Measurements from ENCODE around the gene SRD5A2.

DNA sequence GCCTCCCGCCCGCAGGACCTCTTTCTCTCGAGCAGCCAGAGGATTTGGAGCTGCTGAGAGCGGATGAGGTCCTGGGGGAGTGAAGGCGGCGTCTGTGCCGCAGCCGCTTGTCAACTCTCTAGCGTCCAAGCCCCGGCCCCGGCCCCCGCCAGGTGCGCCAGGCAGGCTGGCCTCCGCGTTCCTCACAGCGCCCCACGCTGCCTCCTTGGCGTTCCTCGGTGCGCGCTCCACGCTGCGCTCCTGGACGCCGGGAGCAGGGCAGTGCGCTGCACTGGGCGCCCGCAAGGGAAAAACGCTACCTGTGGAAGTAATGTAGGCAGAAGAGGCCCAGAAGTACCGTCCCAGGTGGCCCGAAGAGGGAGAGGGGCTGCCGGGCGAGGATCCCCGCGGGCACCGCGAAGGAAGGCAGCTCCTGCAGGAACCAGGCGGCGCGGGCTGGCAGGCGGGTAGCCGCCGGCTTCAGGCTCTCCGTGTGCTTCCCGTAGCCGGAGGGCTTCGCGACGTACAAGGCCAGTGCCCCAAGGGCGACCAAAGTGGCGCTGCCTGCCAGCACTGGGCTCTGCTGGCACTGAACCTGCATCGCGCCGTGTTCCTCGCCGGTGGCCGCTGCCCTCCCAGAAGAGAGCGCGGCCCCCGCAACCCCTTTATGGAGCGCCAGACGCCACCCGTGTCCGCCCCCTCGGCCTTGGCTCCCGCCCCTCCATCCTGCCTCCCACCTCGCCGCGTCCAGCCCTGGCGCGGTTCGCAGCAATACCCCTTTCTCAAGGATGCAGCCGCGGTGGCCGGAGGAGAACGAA is at the start of gene SRD5A2:
- TF ChIP-seq POLR2A (IDR thresholded peaks at IDR 0.05; ENCODE audit: low read depth, low read length): no peak
- TF ChIP-seq TAF1 (IDR thresholded peaks at IDR 0.05; ENCODE audit: low read depth, low read length): no peak
